D721Med (cell line): ENCODE measurements around the gene ICAM1.

Experiments
- DNase-seq: peaks from one replicate; pipeline ENCODE4 v3.0.0; 2011; ENCODE audit warnings: low spot score; ENCODE audit not compliant: insufficient read length
- FAIRE-seq: peaks from 2 replicates; lab custom pipeline; 2011; peaks lifted over from hg19 to GRCh38; lab: Jason Lieb, UNC
- TF ChIP-seq, protein P1 (sequence below): IDR thresholded peaks from 2 replicates; pipeline ENCODE4 v1.5.1; 2012; ENCODE audit warnings: mild to moderate bottlenecking, control low read depth; ENCODE audit not compliant: insufficient read depth; ENCODE audit errors: missing control alignments

ICAM1 gene, protein sequence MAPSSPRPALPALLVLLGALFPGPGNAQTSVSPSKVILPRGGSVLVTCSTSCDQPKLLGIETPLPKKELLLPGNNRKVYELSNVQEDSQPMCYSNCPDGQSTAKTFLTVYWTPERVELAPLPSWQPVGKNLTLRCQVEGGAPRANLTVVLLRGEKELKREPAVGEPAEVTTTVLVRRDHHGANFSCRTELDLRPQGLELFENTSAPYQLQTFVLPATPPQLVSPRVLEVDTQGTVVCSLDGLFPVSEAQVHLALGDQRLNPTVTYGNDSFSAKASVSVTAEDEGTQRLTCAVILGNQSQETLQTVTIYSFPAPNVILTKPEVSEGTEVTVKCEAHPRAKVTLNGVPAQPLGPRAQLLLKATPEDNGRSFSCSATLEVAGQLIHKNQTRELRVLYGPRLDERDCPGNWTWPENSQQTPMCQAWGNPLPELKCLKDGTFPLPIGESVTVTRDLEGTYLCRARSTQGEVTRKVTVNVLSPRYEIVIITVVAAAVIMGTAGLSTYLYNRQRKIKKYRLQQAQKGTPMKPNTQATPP

DNA sequence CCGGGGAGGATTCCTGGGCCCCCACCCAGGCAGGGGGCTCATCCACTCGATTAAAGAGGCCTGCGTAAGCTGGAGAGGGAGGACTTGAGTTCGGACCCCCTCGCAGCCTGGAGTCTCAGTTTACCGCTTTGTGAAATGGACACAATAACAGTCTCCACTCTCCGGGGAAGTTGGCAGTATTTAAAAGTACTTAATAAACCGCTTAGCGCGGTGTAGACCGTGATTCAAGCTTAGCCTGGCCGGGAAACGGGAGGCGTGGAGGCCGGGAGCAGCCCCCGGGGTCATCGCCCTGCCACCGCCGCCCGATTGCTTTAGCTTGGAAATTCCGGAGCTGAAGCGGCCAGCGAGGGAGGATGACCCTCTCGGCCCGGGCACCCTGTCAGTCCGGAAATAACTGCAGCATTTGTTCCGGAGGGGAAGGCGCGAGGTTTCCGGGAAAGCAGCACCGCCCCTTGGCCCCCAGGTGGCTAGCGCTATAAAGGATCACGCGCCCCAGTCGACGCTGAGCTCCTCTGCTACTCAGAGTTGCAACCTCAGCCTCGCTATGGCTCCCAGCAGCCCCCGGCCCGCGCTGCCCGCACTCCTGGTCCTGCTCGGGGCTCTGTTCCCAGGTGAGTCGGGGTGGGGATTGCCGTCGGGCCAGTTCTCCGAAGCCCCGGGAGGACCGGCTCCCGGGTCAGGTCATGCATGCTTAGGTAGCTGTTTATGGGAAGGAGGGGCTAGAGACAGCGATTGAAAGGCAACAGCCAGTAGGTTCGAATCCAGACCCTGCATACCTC, at the start of gene ICAM1:
ICAM1 (plus strand) TSS at position 505 of the 779 bp plus-strand sequence; CDS start at position 545, 40 bp downstream.
- DNase-seq (no peak), FAIRE-seq (no peak)
- TF ChIP-seq, protein P1, sequence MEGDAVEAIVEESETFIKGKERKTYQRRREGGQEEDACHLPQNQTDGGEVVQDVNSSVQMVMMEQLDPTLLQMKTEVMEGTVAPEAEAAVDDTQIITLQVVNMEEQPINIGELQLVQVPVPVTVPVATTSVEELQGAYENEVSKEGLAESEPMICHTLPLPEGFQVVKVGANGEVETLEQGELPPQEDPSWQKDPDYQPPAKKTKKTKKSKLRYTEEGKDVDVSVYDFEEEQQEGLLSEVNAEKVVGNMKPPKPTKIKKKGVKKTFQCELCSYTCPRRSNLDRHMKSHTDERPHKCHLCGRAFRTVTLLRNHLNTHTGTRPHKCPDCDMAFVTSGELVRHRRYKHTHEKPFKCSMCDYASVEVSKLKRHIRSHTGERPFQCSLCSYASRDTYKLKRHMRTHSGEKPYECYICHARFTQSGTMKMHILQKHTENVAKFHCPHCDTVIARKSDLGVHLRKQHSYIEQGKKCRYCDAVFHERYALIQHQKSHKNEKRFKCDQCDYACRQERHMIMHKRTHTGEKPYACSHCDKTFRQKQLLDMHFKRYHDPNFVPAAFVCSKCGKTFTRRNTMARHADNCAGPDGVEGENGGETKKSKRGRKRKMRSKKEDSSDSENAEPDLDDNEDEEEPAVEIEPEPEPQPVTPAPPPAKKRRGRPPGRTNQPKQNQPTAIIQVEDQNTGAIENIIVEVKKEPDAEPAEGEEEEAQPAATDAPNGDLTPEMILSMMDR: no peak

- TF ChIP-seq, protein P1: no peak
- DNase-seq (no peak), FAIRE-seq (no peak)
These were observed 48.6 kb upstream of the ICAM1 start for GRCh38 chr19:10222201-10222890.

DNA sequence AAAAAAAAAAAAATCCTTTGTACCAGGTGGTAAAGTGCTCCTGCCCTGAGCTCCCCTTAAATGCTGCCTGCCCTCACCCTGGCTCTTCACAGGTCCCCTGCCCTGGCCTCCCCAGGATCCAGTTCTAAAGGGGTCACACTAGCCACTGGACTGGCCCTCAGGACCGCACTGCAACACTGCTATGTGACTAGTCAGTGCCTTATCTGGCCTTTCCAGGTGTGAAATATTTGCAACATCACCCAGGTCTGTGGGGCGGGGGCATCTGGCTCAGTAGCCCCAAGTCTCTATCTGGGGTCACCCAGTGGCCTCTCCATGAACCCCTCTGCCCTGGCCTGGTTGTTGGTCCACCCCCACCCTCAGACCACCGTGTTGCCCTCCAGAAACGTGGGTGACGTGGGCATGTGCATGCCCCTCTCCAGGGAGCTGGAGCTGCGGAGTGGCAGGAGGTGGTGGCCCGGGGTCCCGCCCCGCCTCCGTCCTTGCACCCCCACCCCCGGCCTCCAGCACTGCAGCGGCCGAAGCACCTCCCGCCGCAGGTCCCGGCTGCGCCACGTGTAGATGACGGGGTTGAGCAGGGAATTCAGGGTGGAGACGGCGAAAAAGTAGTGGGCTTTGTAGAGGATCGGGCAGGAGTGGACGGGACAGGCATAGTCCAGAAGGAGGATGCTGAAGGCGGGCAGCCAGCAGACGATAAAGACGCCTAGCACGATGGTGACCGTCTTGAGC, 47.3 kb upstream of the ICAM1 start:
- FAIRE-seq (no peak), DNase-seq (no peak)

GRCh38 chr19:10224337-10224736, 46.6 kb upstream of the ICAM1 start:
- no peak for FAIRE-seq

More for the DNA sequence above, 47.3 kb upstream of the ICAM1 start:
- TF ChIP-seq, protein P1: no peak

GRCh38 chr19:10226021-10226375, 44.9 kb upstream of the ICAM1 start:
- no peak for FAIRE-seq
- TF ChIP-seq, protein P1: no peak
- DNase-seq: no peak

More at GRCh38 chr19:10224337-10224736, 46.6 kb upstream of the ICAM1 start:
- DNase-seq: no peak
- TF ChIP-seq, protein P1: no peak

GRCh38 chr19:10226376-10227025, 44.4 kb upstream of the ICAM1 start:
- TF ChIP-seq, protein P1: no peak
- DNase-seq (no peak), FAIRE-seq (no peak)
